Measurements from ENCODE around the gene PLCB3.

Gene PLCB3

GRCh38 chr11:64252003-64252872 lies 908 bp downstream of the PLCB3 start:
- TF ChIP-seq CTCF (IDR thresholded peaks at IDR 0.05; ENCODE audit: low read depth, low read length) = peak; percentile 31; the same call in 1 of the 2 replicates
- DNase-seq = peak; percentile 66
- peak overlapping the region; percentile 78 for H3K4me3 ChIP-seq (ENCODE audit: low read depth, low read length)
- H3K36me3 ChIP-seq = peaks cover 23% of the 10 kb centered on the region
- no peaks in the 10 kb centered on the region for H3K9me3 ChIP-seq (ENCODE audit: severe bottlenecking)
- no peaks in the 10 kb centered on the region for H3K27me3 ChIP-seq (ENCODE audit: insufficient read depth, low read depth, severe bottlenecking)
- no peak overlapping the region for H3K27ac ChIP-seq

- H3K27me3 ChIP-seq (ENCODE audit: insufficient read depth, low read depth, severe bottlenecking) = no peaks in the 10 kb centered on the region
- no peaks in the 10 kb centered on the region for H3K9me3 ChIP-seq (ENCODE audit: severe bottlenecking)
- no peak for DNase-seq
- H3K36me3 ChIP-seq = peaks cover 31% of the 10 kb centered on the region
- TF ChIP-seq CTCF (IDR thresholded peaks at IDR 0.05; ENCODE audit: low read depth, low read length) = no peak
- H3K4me3 ChIP-seq (ENCODE audit: low read depth, low read length) = no peak overlapping the region
- no peak overlapping the region for H3K27ac ChIP-seq
These were observed 1.7 kb downstream of the PLCB3 start for GRCh38 chr11:64253043-64253442.

GRCh38 chr11:64253481-64253880 lies 2.2 kb downstream of the PLCB3 start:
- TF ChIP-seq CTCF (IDR thresholded peaks at IDR 0.05; ENCODE audit: low read depth, low read length) = no peak
- no peak for DNase-seq
- H3K27me3 ChIP-seq (ENCODE audit: insufficient read depth, low read depth, severe bottlenecking) = no peaks in the 10 kb centered on the region
- H3K36me3 ChIP-seq = peaks cover 36% of the 10 kb centered on the region
- H3K27ac ChIP-seq = no peak overlapping the region
- H3K4me3 ChIP-seq (ENCODE audit: low read depth, low read length) = no peak overlapping the region
- H3K9me3 ChIP-seq (ENCODE audit: severe bottlenecking) = no peaks in the 10 kb centered on the region

- Histone ChIP-seq H3K27me3 (ENCODE audit: insufficient read depth, low read depth, severe bottlenecking) (no peaks in the 10 kb centered on the region), H3K27ac (no peak overlapping the region), H3K4me3 (ENCODE audit: low read depth, low read length) (no peak overlapping the region), H3K9me3 (ENCODE audit: severe bottlenecking) (no peaks in the 10 kb centered on the region), H3K36me3 (peaks cover 44% of the 10 kb centered on the region)
- no peak for DNase-seq
- TF ChIP-seq CTCF (IDR thresholded peaks at IDR 0.05; ENCODE audit: low read depth, low read length) = no peak
These were observed 3.0 kb downstream of the PLCB3 start for GRCh38 chr11:64254326-64254725.

- no peak for DNase-seq
- TF ChIP-seq CTCF (IDR thresholded peaks at IDR 0.05; ENCODE audit: low read depth, low read length) = no peak
- Histone ChIP-seq H3K36me3 (peaks cover 54% of the 10 kb centered on the region), H3K27ac (peak overlapping the region; percentile 33; the same call in 1 of the 2 replicates), H3K4me3 (ENCODE audit: low read depth, low read length) (no peak overlapping the region), H3K27me3 (ENCODE audit: insufficient read depth, low read depth, severe bottlenecking) (no peaks in the 10 kb centered on the region), H3K9me3 (ENCODE audit: severe bottlenecking) (no peaks in the 10 kb centered on the region)
These were observed 4.1 kb downstream of the PLCB3 start for GRCh38 chr11:64255135-64256128.
